Cardiac muscle cell (in vitro differentiated cells and primary cell): ENCODE measurements around the gene ZNF750. TPM values are rescaled to one million over a fixed set of nuclear protein-coding genes. Genes with fewer than 3 reads are reported as not detected.

Source experiments
- DNase-seq, 2 donors: peaks; one replicate each; pipeline versions ENCODE4 v3.0.0 to v3.0.0-alpha.2; 2010 to 2017; ENCODE audit warnings: low read depth in 1 of 2, low spot score in 1 of 2
- H3K27ac ChIP-seq: fragments of 200-600 bp; sonication (generic); 2 replicates; pipeline ENCODE4 v1.5.1; 2016
- H3K27me3 ChIP-seq: fragments of 200-600 bp; sonication (generic); 2 replicates; pipeline ENCODE4 v1.6.0; 2016; ENCODE audit warnings: control low read depth
- H3K36me3 ChIP-seq: fragments of 200-600 bp; sonication (generic); 2 replicates; pipeline ENCODE4 v1.5.1; 2016; ENCODE audit warnings: control low read depth
- H3K4me1 ChIP-seq: fragments of 200-600 bp; sonication (generic); 2 replicates; pipeline ENCODE4 v1.8.1; 2017; ENCODE audit warnings: low read depth, mild to moderate bottlenecking, mixed run types
- H3K4me3 ChIP-seq: fragments of 200-600 bp; sonication (generic); 2 replicates; pipeline ENCODE4 v1.5.1; 2016; ENCODE audit warnings: mild to moderate bottlenecking
- H3K9me3 ChIP-seq: fragments of 200-600 bp; sonication (generic); 2 replicates; pipeline ENCODE4 v1.5.1; 2017; ENCODE audit warnings: low read depth, mild to moderate bottlenecking, control low read depth
- CTCF ChIP-seq: IDR thresholded peaks from 2 replicates; pipeline ENCODE4 v1.5.1; 2012; ENCODE audit warnings: low read depth, mild to moderate bottlenecking, low read length
- polyA plus RNA-seq: library from polyadenylated mRNA; unstranded; fragments of >200 nt; fragmentation: Nextera tagmentation; extraction: Ambion mirVana; gene quantifications from 2 replicates; pipeline ENCODE4 v1.2.1, GENCODE V29; 2016
- total RNA-seq: library from RNA; depleted of rRNA; stranded (reverse); fragments of >200 nt; gene quantifications from 2 replicates; pipeline ENCODE4 v1.2.3, GENCODE V29; 2016

The ZNF750 gene
- total and polyA plus RNA-seq, 2 experiments from 2014 or later: 0.49 TPM; not detected in 1

GRCh38 chr17:82798752-82799151, 41.1 kb downstream of the ZNF750 start:
- Histone ChIP-seq H3K36me3 (peaks cover 3% of the 10 kb centered on the region), H3K27ac (no peak overlapping the region), H3K9me3 (no peaks in the 10 kb centered on the region), H3K4me1 (no peaks in the 10 kb centered on the region), H3K27me3 (no peaks in the 10 kb centered on the region), H3K4me3 (no peak overlapping the region)
- DNase-seq: no peak
- no peak for TF ChIP-seq CTCF

- Histone ChIP-seq H3K27ac (no peak overlapping the region), H3K4me1 (no peaks in the 10 kb centered on the region), H3K9me3 (no peaks in the 10 kb centered on the region), H3K27me3 (no peaks in the 10 kb centered on the region), H3K36me3 (peaks cover 3% of the 10 kb centered on the region), H3K4me3 (no peak overlapping the region)
- DNase-seq: no peak
- no peak for TF ChIP-seq CTCF
Observed at GRCh38 chr17:82797061-82797460, 42.8 kb downstream of the ZNF750 start.

- no peaks in the 10 kb centered on the region for H3K9me3 ChIP-seq
- H3K36me3 ChIP-seq: peaks cover 2% of the 10 kb centered on the region
- no peak overlapping the region for H3K4me3 ChIP-seq
- H3K4me1 ChIP-seq: no peaks in the 10 kb centered on the region
- no peak for DNase-seq
- no peaks in the 10 kb centered on the region for H3K27me3 ChIP-seq
- TF ChIP-seq CTCF: no peak
- H3K27ac ChIP-seq: no peak overlapping the region
Observed at GRCh38 chr17:82795615-82796014, 44.2 kb downstream of the ZNF750 start.

- no peaks in the 10 kb centered on the region for H3K9me3 ChIP-seq
- H3K36me3 ChIP-seq: no peaks in the 10 kb centered on the region
- H3K27me3 ChIP-seq: no peaks in the 10 kb centered on the region
- H3K27ac ChIP-seq: no peak overlapping the region
- H3K4me1 ChIP-seq: no peaks in the 10 kb centered on the region
- no peak overlapping the region for H3K4me3 ChIP-seq
- DNase-seq: peak in 1 of 2 donors; percentile 11
- TF ChIP-seq CTCF: no peak
Observed at GRCh38 chr17:82794781-82795482, 44.9 kb downstream of the ZNF750 start.

- Histone ChIP-seq H3K27ac (no peak overlapping the region), H3K27me3 (no peaks in the 10 kb centered on the region), H3K4me3 (no peak overlapping the region), H3K36me3 (no peaks in the 10 kb centered on the region), H3K9me3 (no peaks in the 10 kb centered on the region), H3K4me1 (no peaks in the 10 kb centered on the region)
- TF ChIP-seq CTCF: no peak
- no peak for DNase-seq
Observed at GRCh38 chr17:82793974-82794630, 45.7 kb downstream of the ZNF750 start.
